ENCODE results near the gene DPEP2.
A peak's percentile ranks its signal among the peaks of the same experiment; 100 is the strongest.
"Not testable (repeated sequence)": the region's sequence is repeated elsewhere in the genome, so short reads cannot be mapped to it uniquely, and the experiment has no call there.

The DPEP2 gene, protein sequence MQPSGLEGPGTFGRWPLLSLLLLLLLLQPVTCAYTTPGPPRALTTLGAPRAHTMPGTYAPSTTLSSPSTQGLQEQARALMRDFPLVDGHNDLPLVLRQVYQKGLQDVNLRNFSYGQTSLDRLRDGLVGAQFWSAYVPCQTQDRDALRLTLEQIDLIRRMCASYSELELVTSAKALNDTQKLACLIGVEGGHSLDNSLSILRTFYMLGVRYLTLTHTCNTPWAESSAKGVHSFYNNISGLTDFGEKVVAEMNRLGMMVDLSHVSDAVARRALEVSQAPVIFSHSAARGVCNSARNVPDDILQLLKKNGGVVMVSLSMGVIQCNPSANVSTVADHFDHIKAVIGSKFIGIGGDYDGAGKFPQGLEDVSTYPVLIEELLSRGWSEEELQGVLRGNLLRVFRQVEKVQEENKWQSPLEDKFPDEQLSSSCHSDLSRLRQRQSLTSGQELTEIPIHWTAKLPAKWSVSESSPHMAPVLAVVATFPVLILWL

DNA sequence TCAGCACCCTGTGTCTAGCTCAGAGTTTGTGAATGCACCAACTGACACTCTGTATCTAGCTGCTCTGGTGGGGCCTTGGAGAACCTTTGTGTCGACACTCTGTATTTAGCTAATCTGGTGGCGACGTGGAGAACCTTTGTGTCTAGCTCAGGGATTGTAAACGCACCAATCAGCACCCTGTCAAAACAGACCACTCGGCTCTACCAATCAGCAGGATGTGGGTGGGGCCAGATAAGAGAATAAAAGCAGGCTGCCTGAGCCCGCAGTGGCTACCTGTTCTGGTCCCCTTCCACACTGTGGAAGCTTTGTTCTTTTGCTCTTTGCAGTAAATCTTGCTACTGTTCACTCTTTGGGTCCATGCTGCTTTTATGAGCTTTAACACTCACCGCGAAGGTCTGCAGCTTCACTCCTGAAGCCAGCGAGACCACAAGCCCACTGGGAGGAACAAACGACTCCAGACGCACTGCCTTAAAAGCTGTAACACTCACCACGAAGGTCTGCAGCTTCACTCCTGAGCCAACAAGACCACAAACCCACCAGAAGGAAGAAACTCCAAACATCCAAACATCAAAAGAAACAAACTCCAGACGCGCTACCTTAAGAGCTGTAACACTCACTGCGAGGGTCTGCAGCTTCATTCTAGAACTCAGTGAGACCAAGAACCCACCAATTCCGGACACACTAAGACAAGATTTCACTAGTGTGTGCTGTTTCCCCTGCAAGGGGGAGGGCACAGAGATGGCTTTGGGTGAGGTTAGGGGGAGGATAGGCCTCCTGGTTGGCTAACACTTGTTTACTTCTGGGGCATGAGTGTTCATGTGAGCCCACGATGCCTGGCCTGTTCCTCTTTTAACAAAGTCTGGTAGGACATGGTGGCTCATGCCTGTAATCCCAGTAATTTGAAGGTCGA, at the start of gene DPEP2:
DPEP2 (minus strand) TSS at position 706 of the 910 bp plus-strand sequence. CDS start 6,272 bp downstream, outside the sequence.
- DNase-seq = peak; percentile 51

DNA sequence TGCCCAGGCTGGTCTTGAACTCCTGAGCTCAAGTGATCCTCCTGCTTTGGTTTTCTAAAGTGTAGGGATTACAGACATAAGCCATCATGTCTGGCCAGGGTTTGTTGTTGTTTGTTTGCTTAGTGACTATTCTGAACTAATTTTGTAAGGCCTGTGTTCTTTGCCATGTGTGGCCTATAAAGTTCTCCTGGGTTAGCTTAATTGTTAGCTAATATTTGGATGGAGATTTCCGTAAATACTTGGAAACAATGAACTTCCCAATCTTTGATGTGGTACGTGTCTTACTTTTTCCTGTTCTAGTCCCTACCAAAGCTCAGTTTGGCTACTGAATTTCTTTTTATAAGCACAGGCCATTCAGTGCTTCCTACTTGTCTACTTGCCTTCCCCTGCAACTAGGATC, 48.7 kb upstream of the DPEP2 start:
- DNase-seq = no peak

DNA sequence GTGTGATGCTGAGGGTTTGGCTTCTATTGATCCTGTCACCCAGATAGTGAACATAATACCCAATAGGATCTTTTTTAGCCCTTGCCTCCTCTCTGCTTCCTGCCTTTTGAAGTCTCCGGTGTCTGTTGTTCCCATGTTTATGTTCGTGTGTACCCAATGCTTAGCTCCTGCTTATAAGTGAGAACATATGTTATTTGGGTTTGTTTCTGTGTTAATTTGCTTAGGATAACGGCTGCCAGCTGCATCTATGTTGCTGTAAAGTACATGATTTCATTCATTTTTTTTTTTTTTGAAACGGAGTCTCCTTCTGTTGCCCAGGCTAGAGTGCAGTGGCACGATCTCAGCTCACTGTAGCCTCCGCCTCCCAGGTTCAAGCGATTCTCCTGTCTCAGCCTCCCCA, 46.8 kb upstream of the DPEP2 start:
- no peak for DNase-seq

DNA sequence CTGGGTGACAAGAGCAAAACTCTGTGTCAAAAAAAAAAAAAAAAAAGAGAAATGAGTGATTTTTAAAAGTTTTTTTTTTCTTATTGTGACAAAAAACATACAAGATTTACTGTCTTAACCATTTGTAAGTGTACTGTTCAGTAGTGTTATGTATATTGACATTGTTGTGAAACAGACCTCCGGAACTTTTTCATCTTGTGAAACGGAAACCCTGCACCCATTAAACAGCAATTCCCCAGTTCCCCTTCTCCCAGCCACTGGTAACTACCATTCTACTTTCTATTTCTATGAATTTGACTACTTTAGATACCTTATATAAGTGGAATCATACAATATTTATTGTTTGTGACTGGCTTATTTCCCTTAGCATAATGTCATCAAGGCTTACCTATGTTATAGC, 42.5 kb upstream of the DPEP2 start:
- no peak for DNase-seq

DNA sequence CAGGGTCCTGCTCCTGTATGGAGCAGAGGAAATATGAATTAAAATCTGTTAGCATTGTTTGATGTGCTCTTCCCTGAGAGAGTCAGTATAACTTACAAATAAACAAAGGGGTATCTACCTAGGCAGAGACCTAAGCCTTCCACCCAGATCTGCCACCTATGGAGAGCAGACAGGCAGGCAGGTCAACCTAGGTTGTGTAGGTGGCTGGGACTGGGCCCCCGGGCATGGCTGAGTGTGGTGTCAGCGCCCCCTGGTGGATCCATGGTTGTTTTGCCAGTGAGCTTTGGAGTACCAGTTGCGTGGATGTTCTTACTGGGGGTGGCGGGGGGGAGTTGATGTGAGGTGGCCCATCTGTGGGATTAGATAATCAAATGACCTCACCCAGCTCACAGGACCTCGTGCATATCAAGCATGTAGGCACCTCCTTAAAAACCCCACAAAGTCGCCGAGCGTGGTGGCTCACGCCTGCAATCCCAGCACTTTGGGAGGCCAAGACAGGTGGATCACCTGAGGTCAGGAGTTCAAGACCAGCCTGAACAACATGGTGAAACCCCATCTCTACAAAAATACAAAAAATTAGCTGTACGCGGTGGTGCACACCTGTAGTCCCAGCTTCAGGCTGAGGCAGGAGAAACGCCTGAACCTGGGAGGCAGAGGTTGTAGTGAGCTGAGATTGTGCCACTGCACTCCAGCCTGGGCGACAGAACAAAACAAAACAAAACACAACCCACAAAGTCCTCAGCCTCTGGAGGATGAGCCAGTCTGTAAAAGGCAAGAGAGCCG, 41.4 kb upstream of the DPEP2 start:
- DNase-seq = peak; percentile 84

DNA sequence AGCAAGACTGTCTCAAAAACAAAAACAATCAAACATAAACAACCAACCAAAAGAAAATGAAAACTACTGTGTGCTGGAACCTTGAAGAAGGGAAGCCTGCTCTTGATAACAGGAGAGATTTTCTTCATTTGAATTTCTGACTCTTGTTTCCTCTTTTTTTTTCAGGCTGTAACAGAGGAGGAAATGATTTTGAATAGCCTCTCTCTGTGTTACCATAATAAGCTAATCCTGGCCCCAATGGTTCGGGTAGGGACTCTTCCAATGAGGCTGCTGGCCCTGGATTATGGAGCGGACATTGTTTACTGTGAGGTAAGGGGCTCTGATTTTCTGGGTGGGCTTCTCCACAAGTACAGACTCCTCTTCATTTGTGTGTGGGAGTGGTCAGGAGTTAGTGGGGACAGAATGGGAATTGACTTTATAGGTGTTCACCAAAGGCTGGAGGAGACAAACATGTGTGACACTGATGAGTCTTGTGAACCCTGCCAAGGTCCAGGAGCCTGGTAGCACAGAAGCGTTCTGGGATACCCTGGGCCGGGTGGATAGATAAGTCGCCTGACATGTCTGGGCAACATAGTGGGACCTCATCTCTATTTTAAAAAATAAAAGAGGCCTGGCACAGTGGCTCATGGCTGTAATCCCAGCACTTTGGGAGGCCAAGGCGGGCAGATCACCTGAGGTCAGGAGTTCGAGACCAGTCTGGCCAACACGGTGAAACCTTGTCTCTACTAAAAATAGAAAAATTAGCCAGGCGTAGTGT, 38.7 kb upstream of the DPEP2 start:
- DNase-seq = peak; percentile 23

DNA sequence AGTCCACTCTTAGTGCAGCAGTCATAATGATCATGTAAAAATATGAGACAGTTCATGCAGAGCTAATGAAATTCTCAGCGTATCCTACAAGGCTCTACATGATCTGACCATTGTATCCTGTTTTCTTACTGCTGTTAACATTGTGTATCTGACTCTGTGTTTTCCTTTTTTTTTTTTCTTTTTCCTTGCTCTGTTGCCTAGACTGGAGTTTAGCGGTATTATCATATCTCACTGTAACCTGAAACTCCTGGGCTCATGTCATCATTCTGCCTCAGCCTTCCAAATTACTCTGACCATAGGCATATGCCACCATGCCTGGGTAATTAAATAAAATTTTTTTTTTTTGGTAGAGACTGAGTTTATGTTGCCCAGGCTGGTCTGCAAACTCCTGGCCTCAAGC, 35.9 kb upstream of the DPEP2 start:
- DNase-seq = peak; percentile 13

DNA sequence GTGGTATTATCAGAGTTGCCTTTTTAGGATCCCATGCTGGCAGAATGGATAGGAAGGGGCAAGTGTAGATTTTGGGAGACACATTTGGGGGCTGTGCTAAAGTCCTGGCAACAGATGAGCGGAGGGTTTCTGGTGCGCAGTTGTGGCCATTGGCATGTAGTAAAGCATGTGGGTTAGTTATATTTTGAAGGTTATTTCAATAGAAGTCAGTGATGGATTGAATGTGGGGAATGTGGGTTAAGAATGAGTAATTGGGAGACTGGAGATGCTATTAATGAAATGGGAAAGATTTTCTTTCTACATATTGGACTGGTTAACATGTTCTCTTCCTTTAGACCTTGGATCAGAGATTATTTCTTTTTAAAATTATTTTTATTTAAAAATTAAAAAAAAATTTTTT, 33.8 kb upstream of the DPEP2 start:
- DNase-seq = no peak

DNA sequence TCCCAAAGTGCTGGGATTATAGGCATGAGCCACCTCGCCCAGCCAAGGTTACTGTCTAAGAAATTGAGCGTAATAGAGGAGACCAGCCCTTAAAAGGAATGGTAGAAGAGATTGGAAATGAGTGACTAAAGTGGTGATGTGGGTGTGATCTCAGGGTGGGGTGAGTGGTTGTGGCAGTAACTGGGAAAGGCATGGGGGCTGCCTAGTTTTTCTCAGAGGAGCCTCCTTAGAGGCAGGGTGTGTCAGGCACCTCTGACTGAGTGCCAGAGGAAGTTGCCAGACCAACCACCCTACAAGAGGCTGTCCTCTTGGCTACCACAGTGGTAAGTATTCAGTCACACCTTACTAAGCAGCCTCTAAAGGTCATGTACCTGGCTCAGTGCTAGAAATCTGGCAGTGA, 32.7 kb upstream of the DPEP2 start:
- DNase-seq = no peak

DNA sequence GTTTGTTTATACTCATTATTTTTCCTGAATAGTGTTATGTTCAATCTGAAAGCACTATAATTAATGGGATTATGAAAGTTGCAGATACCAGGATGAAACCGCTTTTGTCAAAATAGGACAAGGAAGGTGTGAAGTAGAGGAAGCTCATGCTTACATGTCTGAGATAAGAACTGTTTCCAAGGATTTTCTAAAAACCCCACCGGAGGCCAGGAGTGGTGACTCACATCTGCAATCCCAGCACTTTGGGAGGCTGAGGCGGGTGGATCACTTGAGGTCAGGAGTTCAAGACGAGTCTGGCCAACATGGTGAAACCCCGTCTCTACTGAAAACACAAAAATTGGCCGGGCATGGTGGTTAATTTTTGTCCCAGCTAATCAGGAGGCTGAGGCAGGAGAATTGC, 30.8 kb upstream of the DPEP2 start:
- not testable (repeated sequence) for DNase-seq

DNA sequence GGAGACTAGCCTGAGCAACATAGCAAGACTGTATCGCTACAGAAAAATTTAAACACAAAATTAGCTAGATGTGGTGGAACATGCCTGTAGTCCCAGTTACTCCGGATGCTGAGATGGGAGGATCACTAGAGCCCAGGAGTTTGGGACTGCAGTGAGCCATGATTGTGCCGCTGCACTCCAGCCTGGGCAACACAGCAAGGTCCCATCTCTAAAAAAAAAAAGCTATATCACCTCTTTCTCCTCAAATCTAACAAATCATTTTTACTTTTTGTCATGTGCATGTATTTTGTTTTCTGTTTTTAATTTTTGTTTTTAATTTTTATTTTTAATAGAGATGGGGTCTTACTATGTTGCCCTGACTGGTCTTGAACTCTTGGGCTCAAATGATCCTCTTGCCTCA, 29.7 kb upstream of the DPEP2 start:
- no peak for DNase-seq

DNA sequence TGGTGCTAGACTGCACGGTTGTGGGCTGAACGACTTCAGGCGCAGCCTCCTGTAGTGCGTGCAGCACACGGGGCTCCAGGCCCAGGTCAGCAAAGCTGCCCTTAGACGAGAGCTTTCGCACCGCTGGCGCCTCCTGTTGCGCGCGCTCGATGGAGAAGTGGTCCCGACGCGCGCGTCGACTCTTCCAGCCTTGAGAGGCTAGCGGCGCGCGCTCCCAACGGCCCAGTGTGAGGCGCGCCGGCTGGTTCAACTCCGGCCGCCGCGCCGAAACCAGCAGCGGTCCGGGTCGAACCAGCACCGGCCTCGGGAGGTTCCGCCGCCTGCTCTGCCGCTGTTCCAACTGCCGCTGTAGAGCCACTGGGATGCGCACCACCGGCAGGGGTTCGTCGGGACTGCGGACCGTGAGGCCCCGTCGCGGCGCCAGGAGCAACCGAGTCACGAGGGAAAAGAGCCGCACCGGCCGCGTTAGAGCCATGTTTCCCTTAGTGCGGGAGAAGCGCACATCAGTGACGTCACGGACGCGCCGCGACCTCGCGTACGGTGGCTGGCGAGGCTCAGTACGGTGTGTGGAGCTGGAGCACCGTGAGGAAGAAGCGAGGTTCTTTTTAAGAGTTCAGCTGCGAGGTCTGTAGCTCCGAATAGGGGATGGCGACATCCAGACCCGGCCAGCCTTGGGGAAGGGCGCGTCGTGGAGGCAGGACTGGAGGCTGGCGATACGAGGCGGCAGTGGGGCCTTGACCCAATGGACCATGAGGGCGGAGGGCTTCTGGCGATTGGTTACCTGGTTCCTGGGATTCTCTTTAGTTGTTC, 23.6 kb upstream of the DPEP2 start, which contains the start of the genes DDX28 and DUS2:
DDX28 (minus strand) TSS at position 505 of the 810 bp plus-strand sequence; CDS start at position 475, 30 bp downstream.
DUS2 (plus strand) TSS at position 557 of the 810 bp plus-strand sequence. CDS start 14,740 bp downstream, outside the sequence.
- DNase-seq = peak; percentile 95

DNA sequence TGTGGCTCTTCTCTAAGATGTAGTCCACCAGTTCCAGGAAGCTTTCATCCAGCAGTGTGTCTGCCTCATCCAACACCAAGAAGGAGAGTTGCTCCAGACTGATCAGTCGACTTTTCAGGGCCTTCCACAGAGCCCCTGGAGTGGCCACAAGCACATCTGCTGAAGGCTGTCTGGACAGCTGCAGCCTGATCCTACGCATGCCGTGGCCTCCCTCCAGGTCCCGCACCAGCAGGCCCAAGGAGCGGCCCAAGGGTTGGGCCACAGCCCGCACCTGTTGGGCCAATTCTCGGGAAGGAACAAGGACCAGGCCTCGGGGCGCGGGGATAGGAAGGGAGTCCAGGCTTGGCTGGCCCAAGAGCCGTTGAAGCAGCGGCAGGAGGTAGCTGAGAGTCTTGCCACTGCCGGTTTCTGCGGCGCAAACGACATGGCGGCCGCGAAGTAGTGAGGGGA, 23.0 kb upstream of the DPEP2 start:
- no peak for DNase-seq

DNA sequence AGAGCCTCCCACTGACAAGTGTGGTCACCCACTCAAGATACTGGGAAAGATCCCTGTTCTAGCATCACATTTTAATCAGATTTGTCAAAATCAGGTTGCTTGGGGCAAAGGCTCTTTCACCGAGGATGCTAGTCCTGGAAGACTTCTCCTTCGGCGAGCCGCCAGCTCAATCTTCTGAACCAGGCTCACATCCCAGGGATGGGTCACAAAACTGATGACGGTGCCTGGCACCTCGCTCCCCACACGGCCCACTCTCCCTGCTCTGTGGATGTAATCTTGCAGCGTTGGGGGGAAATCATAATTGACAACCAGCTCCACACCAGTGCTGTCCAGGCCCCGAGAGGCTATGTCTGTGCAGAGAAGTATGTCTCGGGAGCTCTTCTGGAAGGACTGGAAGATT, 22.2 kb upstream of the DPEP2 start:
- DNase-seq = no peak

DNA sequence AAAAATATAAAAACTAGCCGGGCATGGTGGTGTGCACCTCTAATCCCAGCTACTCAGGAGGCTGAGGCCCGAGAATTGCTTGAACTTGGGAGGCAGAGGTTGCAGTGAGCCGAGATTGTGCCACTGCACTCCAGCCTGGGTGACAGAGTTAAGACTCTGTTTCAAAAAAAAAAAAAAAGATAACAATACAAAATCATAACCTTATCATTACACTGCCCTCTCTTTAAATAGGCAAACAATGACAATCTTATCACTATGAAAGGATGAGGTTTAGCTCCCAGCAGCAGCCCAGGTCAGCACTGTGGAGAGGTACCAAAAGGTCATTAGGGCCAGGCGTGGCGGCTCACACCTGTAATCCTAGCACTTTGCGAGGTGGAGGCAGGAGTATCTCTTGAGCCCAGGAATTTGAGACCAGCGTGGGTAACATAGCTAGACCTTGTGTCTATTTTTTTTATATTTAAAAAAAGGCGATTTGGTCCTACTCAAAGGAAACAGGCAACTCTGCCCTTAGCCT, 19.9 kb upstream of the DPEP2 start:
- DNase-seq = no peak

DNA sequence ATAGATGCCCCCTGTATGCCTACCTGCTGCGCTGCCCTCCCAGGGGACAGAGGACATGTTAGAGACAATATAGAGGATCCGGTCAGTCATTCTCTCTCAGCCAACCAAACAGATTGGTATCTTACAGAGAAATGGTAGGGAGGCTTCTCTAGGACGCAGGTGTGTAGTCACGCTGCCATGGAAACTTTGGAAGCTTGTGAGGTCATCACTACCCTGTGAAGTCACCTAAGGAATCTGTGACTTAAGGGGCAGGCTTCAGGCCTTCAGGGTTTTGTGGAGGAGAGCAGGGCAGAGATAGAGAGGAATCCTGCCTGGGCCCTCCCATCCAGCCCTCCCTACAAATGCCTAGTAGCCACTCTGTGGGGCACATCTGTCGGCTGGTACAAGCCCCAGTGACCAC, 16.4 kb upstream of the DPEP2 start, which contains the start of gene DPEP2NB:
DPEP2NB (minus strand) TSS at position 231 of the 400 bp plus-strand sequence; CDS start at position 90, 141 bp downstream.
- DNase-seq = no peak

DNA sequence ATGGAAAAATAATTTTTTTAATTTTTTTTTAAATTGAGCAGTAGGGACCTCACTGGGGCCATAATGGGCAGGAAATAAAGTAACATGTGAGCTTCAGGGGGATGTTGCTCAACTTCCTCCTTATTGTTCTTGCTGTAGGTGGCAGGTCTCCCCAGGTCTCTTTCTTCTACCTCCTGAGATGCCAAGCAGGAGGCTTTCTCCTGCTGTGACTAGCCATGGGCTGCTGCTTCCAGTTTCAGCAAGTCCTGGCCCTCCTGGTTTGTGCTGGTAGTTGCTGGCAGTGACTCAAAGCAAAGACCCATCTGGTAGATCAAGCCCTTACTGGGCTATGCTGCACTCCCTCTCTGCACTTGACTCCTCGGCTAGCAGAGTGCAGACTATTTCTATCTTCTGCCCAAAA, 14.2 kb upstream of the DPEP2 start:
- DNase-seq = no peak

DNA sequence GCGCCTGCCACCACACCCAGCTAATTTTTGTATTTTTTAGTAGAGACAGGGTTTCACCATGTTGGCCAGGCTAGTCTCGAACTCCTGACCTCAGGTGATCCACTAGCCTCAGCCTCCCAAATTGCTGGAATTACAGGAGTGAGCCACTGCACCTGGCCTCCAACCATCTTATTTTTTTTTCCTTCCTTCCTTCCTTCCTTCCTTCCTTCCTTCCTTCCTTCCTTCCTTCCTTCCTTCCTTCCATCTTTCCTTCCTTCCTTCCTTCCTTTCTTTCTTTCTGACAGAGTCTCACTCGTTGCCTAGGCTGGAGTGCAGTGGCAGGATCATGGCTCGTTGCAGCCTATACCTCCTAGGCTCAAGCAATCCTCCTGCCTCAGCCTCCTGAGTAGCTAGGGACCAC, 10.6 kb upstream of the DPEP2 start:
- DNase-seq = not testable (repeated sequence)

DNA sequence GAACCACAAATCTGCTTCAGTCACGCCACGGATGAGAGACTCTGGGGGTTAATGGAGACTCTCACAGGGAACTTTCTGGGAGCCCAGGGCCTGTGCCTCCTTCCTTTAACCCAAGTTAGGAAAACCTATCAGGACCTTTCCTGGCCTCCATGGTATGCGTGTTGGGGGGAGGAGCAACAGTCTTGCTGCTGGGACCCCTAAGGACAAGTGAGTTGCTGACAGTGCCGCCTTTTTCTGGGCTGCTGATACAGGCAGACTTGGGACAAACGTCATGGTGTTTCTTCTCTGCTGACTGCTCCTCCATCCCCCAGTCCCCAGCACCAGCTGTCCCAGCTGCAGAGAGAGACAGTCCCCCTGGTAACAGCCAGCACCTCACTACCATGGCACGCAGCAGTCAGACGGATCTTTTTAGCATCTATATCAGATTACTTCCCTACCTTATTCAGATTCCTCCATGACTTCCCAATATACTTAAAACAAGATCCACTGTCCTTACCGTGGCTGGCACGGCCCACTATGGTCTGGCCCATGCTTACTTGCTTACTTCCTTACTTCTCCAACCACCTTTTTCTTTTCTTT, 10.0 kb upstream of the DPEP2 start:
- no peak for DNase-seq

DNA sequence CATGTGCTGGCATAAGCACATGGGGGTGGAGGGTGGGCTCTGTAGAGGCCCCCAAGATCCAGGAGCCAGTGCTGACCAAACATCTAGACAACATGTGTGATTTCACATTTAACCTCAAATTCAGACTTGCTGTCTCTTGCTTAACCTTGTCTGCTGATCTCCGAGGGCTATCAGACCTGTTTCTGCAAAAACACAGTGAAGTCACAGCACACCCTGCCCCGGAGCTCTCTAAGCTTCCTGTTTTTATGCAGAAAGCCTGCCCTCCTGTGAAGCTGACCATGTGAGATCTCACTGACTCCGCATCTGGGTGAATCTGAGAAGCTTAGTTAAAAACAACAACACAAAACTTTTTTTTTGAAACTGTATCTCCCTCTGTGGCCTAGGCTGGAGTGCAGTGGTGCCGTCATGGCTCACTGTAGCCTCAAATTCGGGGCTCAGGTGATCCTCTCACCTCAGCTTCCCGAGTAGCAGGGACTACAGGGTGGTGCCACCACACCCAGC, 6.6 kb upstream of the DPEP2 start:
- peak; percentile 87 for DNase-seq
